GDM1 (cell line): ENCODE measurements around the gene ZMPSTE24.
"Not testable (repeated sequence)": the region's sequence is repeated elsewhere in the genome, so short reads cannot be mapped to it uniquely, and the experiment has no call there.

ENCODE experiments used
- DNase-seq: peaks from one replicate; lab custom pipeline; 2025; lab: John Stamatoyannopoulos, UW

Gene ZMPSTE24

DNA sequence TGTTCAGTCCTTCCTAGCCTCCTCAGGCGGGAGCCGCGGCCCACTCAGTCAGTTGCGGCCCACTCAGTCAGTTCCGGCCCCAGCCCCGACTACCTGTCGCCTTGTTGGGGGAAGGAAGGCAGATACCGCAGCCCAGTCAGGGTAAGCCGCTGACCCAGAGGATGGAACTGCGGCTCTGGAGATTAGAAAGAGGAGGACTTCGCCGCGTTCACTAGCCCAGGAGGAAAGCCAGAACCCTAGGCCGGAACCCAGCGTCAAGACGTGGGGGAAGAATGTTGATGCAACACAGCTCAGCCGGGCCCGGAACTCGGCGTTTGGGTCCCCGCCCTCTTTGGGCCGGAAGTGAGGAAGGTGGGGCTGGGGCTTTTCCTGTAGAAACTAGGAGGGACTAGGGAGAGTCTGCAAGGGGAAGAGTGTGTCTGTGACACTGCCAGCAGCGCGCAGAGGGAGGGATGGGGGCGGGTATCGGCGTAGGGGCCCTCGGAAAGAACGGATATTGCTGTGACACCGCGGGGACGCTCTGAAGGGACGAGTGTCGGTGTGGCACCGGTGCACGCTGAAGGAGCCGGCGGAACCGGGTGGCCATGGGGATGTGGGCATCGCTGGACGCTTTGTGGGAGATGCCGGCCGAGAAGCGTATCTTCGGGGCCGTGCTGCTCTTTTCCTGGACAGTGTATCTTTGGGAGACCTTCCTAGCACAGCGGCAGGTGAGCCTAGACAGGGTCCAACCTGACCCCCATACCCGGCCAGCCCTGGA is at the start of gene ZMPSTE24:
Gene ZMPSTE24 (plus strand): TSS at position 549 of the 757 bp plus-strand sequence. CDS start 36 bp downstream, at position 585.
- peak; percentile 97 for DNase-seq

DNA sequence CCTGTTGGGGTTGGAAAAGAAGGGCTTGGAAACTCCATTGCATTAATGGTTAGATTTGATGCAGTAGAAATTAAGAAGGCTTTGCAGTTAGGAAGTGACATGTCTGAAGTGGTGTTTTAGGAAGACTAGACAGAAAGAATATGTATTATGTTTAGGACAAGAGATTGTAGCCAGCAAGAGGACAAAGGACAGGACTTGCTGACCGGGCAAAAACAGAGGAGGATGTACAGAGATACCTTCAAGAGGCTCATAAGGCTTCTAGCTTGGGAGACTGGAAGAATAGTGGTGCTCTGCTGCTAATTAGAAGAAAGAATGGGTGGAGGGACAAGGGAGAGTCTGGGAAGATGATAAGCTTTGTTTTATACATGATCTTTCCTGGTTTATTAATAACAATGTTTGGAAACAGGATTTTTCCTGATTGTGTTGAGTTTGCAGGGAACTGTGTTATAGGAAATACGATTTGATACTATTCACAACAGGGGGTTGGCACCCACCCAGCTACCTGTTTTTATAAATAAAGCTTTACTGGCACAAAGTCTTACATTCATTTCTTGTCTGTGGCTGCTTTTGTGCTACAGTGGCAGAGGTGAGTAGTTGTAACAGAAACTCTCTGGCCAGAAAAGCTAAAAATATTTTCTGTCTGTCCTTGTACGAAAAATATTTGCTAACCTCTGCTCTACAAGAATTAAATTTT is 47.4 kb upstream of the ZMPSTE24 start:
- no peak for DNase-seq

DNA sequence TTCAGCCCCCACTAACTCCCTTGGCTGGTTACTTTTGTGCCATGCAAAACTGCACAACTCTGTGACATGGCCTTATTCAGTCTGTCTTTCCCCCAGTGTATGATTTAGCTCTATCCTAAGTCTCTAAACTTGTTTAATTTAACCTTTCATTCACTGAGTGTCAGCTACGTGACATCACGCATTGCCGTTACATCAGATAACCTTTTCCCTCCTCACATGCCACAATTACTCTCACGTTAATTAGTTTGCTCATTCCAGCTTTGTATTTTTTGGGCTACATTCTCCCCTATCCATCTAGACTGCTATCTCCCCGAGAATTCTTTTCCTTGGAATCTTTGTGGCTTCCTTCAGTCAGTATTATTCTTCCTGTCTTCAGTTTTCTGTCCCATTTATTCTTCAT is 39.7 kb upstream of the ZMPSTE24 start:
- DNase-seq, result no peak

DNA sequence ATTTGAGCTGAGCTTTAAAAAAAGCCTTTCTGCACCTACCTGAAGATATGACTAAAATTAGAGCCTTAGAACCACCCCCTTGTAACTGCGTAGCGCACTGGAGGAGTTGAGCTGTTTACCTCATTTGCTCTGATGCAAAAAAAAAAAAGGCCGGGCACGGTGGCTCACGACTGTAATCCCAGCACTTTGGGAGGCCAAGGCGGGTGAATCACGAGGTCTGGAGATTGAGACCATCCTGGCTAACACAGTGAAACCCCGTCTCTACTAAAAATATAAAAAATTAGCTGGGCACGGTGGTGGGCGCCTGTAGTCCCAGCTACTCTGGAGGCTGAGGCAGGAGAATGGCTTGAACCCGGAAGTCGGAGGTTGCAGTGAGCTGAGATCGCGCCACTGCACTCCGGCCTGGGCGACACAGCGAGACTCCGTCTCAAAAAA is 36.5 kb upstream of the ZMPSTE24 start:
- not testable (repeated sequence) for DNase-seq

DNA sequence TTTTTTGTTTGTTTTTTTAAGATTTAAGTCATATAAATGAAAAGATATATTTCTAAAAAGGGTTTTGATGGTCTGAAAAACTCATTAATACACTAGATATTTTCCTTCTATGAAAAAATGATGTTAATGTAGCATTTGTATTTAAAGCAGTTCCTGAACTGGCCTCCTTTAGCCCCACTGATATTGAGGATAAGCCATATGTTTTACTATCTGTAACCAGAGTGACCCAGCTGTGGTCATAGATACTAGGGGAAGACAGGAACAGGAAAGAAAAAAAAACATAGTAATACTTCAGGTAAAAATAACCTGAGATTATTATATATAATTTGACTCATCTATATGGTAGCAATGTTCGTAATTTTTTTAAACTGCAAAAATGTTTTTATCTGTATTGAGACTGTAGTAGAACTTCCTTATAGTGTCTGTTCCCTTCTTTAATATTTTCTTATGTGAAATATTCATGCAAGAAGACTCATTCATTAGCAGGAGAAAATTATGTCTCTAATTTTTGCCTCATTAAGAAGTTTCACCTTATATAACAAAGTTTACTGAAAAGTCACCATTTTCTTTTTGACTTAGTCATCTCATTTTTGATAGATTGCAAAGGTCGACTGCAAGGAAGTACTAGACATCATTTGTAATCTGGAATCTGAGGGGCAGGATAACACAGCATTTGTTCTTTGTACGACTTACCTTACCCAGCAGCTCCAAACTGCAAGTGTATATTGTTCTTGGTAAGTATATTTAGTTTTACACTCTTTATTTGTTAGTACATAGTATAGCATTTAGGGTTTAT is 35.9 kb upstream of the ZMPSTE24 start:
- DNase-seq, result no peak

DNA sequence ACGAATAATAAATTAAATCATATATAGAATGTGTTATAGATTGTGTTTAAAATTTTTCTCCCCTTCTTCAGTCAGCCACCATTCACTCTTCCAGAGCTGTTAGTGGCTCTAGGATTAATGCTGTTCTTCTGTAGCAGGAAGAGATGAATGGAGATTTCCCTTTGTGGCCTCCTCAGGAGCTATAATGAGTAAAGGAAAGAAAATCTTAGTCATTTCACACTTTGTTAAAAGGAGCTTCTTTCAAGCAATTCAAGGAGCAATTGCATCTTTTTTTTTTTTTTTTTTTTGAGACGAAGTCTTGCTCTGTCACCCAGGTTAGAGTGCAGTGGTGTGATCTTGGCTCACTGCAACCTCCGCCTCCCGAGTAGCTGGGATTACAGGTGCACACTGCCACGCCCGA is 34.0 kb upstream of the ZMPSTE24 start:
- no peak for DNase-seq

DNA sequence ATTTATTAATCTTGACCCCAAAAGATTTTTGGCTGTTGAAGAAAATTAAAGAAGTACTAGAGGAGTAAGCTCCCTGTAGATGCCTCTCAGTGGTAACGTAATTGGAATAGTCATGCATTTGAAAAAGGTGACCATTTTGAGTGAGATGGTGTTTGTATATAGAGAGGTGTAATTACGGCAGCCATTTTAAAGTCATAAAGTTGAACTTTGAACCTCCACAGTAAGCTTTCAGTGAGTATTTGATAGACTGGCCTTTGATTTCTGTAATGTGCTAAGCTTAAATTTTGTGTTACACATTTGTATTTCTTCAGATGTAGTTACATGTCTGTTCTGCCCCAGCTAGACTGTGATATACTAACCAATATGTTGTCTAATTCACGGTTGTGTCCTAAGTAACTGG is 31.8 kb upstream of the ZMPSTE24 start:
- DNase-seq, result no peak

DNA sequence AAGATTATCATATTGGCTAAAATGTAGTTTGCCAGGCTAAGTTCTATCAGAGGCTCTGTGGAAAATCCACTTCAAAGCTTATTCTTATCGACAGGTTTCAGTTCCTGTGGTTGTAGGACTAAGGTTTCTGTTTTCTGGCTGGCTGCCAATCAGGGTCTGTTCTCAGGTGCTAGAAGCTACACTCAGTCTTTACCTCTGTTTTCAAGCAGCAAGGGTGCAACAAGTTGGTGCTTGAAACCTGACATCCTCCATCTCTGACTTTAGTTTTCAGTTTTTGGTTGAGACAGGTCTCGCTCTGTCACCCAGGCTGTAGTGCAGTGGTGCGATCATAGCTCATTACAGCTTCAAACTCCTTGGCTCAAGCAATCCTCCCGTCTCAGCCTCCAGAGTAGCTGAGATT is 25.6 kb upstream of the ZMPSTE24 start:
- DNase-seq, result no peak

DNA sequence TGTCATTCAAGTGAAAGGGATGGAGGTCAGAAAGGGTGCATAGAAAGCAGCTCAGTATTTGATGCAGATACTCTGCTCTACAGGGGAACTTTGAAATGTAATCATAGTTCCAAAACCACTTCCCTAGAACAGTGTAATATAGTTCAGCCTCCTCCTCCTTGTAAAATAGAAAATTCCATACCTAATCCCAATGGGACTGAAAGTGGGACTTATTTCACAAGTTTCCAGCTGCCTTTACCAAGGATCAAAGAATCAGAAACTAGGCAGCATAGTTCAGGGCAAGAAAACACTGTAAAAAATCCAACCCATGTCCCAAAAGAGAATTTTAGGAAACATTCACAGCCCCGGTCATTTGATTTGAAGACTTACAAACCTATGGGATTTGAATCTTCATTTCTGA is 18.4 kb upstream of the ZMPSTE24 start:
- no peak for DNase-seq

DNA sequence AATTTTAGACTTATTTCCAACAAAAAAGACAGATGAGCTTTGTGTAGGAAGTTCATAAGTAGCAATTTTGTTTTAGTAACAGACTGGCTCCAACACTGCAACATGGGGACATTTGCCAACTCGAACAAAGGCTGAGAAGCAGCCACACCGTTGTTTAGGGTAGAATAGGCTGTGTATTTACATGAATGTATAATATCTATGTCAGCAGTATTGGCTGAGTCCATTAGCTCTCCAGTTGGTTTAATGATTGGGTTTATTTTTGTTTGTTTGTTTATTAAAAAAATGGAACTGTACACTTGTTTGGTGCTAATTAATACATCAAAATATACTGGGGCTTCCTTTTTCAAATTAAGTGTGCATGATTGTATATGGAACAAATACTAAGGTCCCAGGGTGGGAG is 17.6 kb upstream of the ZMPSTE24 start:
- DNase-seq, result no peak

DNA sequence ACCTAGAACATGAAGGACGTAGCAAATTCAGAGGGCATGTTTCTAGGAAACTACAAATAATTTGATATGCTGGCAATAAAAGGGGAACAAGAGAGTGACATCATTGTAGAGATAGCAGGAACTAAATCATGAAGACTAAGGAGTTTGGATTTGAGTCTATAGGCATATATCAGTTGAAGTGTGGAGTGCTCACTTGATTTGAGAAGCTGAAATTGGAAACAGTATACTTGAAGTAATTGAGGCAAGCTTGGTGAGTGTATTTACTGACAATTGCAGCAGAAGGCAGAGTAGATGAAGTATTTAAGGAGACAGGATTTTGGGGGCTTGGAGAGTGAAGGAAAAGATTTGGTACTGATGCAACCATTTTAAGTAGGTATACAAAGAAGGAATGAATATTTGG is 16.7 kb upstream of the ZMPSTE24 start:
- no peak for DNase-seq

DNA sequence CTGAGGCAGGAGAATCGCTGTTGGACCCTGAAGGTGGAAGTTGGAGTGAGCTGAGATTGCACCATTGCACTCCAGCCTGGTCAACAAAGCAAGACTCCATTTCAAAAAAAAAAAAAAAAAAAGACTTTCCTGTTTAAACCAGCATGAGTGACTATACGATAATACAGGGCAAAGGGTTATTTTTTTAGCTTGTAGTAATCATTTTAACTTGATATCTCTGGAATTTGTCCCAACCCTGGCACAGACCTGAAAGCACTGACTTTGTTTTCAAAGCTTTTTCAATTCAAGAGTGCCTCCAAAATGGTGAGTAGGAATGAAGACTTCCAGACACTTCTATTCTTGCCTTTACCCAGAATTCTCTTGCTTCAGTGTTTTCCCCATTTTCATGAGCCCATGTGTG is 14.7 kb upstream of the ZMPSTE24 start:
- no peak for DNase-seq

DNA sequence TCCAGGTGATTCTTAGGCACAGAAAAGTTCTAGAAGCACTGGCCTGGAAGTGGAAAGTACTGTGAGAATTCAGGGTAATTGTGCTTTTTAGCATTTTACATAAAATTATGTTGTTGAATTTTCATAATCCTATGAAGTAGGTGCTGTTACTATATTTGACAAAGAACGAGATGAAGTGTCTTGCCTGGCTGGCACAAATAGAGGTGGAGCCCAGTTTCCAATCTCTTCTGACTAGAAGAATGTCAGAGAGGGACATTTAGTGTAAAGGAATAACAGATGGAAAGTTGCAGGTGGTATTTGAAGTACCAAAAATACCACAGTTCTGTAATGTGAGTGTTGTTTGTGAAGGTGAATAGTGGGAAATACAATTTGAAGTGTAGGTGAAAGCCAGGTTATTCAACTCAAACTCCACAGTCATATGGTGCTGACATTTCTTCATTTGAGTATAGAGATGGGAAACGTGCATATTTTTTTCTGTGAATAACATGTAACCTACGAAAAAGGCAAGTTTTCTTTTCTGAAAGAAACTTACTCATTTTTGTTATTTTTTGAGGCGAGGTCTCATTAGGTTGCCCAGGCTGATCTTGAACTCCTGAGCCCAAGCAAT is 13.8 kb upstream of the ZMPSTE24 start:
- DNase-seq, result no peak

DNA sequence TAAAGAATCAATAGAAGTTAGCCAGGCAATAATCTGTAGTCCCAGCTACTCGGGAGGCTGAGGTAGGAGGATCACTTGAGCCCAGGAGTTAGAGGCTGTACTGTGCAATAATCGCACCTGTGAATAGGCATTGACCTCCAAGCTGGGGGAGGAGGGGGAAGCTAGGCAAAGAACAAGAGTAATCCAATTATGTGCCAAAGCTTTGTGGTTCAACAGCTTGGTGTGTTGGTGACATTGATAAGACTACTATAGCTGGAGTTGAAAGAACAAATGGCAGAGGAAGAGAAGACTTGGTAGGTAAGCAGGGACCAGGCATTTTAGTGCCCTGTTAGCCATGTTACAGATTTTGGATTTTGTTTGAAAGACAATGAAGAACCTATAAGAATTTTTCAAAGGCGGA is 12.3 kb upstream of the ZMPSTE24 start:
- no peak for DNase-seq

DNA sequence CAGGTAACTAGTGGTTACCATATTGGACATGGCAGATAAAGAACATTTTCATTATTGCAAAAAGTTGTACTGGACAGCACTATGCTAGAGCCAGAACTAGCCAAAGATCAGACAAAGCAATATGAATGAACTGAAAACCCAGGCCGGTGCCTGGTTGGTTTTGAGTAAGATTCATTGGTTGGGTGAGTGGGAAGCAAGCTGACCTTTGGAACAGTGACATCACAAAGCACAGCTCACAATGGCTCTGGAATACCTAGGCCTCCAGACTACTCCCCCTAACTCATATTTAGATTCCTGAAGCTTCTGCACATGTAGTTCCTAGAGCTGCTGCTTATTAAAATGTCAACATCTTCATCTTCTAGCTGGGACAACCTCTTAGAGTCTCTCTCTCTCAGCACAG is 10.4 kb upstream of the ZMPSTE24 start, which contains the start of gene TMCO2:
Gene TMCO2 (plus strand): TSS at position 283 of the 400 bp plus-strand sequence. CDS start 57 bp downstream, at position 340.
- no peak for DNase-seq

DNA sequence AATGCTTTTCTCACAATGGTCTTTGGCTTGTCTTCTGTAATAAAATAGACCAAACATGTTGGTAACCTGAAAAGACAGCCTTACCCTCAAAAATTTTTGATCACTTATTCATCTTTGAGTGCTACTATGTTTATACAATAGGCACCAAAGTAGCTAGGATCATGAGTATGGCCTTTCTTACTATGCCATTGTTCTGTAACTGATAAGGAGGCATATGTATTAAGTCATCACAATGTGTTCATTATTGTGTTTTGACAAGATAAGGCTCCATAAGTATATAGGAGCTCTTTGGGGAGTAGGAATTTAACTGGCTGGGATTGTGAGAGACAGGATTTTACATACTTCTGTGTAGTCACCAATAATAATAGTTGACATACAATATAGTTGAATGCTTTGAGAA is 9.6 kb upstream of the ZMPSTE24 start:
- DNase-seq, result no peak

DNA sequence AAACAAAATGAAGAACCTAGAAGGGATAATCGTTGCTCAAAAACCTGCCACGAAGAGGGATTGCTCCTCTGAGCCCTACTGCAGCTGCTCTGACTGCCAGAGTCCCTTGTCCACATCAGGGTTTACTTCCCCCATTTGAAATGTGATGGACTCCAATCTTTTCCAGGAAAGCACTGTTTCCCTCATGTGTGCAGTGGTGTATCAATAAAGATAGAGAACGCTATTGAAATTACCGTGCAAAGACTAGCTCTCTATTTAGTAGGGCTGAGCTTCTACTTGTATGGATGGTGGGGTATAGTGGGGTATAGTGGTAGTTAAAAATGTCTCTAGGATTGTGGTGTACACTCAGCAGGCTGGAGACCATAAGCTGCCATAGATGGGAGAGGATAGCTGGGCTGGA is 6.6 kb upstream of the ZMPSTE24 start:
- no peak for DNase-seq

DNA sequence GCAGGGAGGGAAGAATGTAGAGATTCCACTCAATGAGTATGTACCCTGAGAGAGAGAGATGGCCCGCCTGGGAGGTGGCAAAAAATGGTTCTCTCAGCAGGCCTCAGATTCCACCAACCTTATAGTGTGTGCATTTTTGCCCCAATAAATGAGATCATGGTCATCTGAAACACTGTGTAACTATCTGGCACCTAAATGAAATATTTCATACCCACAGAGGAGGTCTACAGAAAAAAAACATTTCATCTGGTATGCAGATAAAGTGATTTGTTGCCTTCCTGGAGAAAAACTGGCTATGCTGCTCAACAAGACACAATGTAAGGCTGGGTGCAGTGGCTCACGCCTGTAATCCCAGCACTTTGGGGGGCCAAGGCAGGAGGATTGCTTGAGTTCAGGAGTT is 5.4 kb upstream of the ZMPSTE24 start:
- DNase-seq, result no peak

DNA sequence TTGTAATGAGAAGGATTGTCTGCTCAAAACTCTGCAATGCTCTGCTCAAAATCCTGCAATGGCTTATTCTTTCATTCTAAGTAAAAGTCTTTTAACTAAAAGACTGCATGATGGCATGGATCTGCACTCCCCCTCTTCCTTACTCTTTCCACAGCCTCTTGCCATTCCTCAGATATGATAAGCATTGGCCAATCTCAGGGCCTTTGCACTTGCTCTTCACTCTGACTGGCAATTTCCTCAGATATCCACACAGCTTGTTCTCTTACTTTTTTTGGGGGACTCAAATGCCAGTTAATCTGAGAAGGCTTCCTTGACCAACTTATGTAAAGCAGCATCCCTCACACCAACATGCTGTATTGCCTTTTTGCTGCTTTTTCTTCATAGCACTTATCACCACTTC is 2.8 kb upstream of the ZMPSTE24 start:
- no peak for DNase-seq

DNA sequence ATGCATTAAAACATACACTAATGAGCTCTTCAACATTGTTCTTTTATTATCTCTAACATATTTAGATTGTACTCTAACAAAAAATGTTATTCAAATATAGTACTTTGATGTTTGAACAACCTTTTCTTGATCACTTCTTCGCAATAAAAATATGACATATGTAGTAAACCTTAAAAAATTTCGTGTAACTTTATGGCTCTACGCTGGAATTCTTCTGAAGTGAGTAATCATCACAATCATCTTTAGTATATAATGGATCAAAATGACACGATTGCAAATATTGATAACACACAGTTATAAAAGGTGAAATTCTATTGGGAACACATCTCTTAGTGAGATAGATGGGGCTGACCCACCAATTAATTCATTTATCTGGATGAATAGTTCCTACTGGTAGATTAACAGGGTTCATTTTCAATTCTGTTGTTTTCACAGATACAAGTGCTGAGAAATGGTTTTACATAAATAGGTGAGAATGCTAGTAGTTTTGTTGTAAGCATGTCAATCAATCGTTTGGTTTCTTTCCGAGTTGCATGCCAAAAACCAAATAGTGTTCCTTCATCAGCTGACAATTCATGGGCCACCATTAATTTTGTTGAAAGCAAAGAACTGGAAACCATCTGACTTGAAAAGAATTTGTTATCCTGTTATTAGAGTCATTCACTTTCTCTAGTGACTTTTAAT is 1.5 kb upstream of the ZMPSTE24 start:
- DNase-seq, result no peak

DNA sequence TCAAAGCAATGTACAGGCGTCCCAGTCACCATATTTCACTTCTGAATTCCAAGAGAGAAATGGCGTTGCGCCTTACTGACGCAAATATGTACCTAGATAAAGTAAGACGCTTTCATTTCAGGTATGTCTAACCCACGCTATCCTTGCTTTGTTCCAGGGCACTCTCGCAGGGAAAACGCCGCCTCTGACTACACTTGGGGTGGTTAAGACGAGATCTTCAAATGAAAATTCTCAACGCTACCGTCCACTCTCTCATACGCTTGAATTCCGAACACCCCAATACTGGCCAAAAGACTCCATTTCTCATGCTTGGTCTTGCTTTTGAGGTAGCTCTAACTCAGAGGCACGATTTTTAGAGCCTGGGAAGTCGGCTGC is 736 bp upstream of the ZMPSTE24 start:
- DNase-seq, result no peak

DNA sequence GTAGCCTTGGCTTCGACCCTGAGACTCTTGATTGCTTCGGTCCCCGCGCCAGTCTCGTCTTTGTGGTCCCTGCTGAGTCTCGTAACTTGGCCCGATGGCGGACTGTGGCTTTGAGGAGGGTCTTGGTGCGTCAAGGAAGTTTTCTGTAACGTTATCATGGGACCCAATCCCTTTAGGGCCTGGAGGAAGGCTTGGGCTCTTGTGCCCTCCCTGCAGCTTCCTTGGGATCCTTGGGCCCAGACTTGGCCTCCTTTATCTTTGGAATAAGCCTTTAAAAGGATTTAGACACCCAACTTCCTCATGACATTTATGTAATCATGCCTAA is 371 bp downstream of the ZMPSTE24 start:
- DNase-seq, result no peak
